ENCODE measurements around the gene VAT1.
"Not testable (repeated sequence)": the region's sequence is repeated elsewhere in the genome, so short reads cannot be mapped to it uniquely, and the experiment has no call there.

- TF ChIP-seq POLR2AphosphoS5 (IDR thresholded peaks at IDR 0.05; ENCODE audit: borderline replicate concordance, low read depth, low read length); EZH2 (IDR thresholded peaks at IDR 0.05); FOXP2 (optimal IDR thresholded peaks at IDR 0.05; ENCODE audit: control extremely low read depth, extremely low read length, insufficient read depth): not testable (repeated sequence)
Measured at GRCh38 chr17:43000894-43001293, 21.3 kb downstream of the VAT1 start.
